GM19324 (cell line): ENCODE measurements around the gene LYRM4.
"Not testable (repeated sequence)": the region's sequence is repeated elsewhere in the genome, so short reads cannot be mapped to it uniquely, and the experiment has no call there.

Experiments used
- ATAC-seq: cut with Tn5 transposase; IDR thresholded peaks from one replicate; pipeline ENCODE4 v1.9.1; 2021; ENCODE audit warnings: mild to moderate bottlenecking, moderate library complexity; ENCODE audit not compliant: unreplicated experiment, low FRiP score

Gene LYRM4

DNA sequence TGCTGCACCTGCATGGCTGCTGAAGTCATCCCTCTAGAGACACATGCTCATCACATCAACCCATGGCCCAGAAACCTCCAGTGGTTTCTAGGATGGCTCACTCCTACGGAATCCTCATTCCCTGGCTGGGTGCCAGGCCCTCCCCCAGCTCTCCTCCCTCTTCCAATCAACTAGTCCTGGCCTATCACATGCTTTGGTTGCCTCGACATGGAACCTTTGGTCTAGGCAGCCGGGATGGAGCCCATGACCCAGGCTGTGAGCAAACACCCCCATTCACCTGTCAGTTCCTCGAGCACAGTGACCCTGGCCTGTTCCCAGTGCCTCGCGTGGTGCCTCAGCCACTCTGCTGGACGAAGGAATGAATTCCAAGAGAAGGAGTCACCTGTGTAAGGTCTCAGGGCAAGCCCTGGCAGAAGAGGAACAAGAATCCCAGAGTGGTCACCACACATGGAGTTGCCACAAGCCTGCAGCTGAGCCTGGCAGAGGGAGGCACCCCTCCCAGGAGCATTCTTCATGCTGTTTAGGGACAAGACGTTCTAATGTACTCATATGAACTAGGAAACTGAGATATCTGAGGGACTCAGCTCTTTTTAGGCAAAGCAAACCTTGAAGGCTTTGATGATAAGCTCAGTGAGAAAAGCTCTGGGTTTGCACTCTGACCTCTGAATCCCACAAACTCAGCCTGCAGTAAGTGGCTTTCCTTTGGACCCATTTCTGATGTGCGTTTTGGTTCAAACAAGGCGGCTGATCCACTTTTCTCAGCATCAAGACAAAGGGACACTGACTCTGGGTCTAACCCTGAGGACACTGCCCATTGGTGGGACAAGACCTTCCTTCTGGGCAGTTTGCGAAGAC is 135.4 kb downstream of the LYRM4 start:
- no peak for ATAC-seq

DNA sequence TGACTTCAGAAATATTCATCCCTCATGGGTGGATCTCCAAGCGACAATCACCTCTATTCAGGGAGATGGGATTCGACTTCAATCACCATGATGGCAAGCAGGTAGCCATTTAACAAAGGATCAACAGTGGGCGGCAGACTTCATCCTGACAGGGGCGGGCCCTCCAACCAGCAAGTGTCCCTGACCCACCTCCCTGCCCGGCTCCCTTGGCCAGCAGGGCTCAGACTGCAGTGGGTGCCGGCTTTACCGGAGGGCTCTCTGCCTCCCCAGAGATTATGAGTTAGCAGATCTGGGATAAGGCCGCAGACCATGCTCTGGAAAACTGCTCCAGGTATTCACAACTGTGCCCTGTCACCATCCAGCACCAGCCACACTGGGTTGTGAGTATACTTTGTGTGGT is 136.2 kb downstream of the LYRM4 start:
- ATAC-seq, result no peak

DNA sequence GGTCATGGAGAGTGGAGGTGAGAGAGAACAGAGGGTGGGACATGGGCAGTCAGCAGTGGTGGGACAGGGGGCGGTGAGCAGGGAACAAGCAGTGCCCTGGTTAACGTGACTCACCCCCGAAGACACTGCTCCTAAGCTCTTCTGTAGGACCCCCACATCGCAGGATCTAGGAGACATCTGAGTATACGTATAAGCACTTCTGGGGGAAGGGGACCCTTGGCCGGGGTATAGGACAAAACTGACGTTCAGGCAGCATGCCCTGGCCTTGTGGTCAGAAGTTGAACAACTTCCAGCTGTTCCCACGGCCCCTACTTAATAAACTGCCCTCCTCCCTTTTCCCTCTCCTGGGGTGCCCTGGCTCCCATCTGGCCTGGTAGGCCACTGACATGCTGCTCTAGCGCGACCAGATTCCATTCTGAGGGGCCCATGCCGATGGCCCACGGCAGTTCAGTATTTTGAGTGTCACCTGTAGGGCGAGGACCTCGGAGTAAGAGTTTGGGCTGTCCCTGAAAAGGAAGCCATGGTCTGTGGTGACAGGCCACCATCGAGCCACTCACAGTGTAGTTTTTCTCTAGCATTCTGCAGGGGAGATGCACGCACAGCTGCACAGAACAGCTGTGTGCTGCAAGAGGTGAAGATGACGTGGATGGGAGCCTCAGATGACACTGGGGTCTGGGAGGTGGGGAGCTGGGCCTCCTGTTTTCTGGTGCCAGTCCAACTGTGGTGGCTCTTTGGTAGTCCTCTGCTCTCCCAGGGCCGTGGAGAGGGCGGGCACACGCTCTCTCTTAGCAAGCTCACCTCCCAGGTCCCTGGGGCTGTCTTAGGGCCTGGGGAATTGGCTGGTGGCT is 137.2 kb downstream of the LYRM4 start:
- no peak for ATAC-seq

DNA sequence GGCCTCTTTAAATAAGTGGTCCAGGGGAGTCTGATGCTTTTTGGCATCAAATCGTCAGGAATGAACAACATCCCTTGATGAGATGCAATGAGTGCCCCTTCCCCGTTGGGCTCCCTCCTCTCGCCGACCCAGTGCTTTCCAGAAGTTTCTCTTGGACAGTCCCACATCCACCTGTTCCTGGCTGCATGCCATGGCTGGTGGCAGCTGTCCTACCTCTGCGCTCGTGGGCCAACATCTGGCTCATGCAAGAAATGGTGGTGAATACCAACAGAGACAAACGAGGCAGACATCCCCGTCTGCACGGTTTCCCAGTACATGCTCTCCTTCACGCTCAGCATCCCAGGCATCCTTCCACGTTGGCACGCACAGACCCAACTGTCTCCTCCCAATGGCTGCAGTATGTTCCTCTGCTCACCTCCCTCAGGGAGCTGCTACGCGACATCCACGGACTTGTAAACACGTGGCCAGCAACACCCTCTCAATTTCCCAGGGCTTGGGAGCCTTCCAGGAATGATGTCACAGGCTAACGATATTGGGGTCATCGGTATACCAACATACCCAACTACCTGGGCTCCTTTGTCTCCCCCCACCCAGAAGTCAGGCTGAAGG is 138.1 kb downstream of the LYRM4 start:
- ATAC-seq, result no peak

DNA sequence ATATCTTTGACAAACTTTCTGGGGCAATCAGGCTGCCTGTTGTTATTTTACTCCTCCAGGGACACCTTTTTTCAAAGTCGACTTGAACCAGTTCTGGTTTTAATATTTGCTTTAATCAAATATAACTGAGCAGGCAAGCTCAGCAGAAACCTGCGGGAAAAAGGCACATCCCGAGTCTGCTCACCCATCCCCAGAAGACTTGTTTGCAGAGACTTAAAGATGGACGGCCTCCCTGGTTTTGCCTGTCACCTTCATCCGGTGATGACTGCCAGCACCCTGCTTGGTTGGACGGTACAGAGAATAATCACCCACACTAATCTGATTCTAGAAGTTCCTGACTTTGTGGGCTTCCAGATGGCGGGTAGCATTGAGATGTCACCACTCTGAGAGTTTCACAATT is 138.8 kb downstream of the LYRM4 start:
- no peak for ATAC-seq

DNA sequence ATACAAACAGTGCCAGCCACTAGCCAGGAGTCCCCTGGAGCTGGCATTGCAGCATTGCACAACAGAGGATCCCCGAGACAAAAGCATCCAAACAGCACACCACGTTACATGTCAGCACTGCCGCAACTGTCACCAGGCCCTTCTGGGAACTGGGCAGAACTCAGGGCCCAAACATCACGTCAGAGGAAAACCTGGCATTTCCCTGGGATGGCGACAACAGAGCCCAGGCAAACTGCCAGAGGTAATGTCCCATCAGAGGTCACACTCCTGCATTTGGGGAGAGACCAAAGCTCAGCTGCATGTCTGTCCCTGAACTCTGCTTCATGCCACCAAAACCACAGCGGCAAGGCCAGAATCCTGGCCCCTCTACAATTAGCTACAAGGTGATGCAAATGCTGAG is 139.3 kb downstream of the LYRM4 start:
- ATAC-seq, result no peak

DNA sequence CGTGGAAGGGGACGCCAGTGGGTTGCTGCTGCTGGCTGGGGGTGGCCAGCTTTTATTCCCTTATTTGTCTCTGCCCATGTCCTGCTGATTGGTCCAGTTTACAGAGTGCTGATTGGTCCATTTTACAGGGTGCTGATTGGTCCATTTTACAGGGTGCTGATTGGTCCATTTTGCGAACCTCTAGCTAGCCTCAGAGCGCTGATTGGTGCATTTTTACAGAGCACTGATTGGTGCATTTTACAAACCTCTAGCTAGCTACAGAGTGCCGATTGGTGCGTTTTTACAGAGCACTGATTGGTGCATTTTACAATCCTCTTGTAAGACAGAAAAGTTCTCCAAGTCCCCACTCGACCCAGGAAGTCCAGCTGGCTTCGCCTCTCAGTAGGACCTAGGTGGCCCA is 140.2 kb downstream of the LYRM4 start:
- not testable (repeated sequence) for ATAC-seq

DNA sequence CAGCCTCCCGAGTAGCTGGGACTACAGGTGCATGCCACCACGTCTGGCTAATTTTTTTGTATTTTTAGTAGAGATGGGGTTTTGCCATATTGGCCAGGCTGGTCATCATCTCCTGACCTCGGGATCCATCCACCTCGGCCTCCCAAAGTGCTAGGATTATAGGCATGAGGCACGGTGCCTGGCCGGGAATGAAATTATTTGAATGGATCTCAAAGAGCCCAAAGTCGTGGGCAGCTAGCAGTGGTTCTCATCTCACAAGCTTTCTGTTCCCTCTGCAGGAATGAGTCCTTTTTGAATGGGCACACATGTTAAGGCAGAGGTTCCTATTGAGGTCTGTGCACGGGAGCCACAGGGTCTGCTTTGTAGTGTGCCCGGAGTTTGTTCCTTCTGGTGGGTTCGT is 140.7 kb downstream of the LYRM4 start:
- no peak for ATAC-seq

DNA sequence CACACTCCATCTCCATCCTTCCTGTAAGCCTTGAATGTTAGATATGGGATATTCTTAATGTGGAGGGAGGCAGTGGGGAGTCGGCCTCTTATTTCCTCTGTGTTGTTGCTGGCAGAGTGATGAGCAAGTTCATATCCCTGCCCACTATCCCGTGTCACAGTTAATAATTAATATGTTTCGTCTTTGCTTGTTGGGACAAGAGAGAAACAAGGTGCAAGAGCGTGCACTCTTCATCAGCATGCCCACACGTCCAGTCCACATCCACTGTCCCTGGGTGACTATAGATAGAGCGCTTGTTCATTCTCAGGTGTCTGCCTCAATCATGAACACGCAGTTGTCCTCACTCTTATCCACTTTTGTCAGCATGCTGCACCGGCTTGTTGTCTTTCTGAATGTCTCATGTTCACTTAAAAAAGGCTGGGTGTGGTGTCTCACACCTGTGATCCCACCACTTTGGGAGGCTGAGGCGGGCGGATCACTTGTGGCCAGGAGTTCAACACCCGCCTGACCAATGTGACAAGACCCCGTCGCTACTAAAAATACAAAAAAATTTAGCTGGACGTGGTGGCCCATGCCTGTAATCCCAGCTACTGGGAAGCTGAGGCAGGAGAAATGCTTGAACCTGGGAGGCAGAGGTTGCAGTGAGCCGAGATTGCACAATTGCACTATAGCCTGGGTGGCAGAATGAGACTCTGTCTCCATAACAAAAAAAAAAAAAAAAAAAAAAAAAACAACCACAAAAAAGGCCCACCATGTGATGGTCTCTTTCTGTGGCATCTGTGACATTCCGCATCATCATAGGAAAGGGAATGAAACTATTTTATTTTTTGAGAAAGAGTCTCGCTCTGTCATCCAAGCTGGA is 141.4 kb downstream of the LYRM4 start:
- no peak for ATAC-seq

DNA sequence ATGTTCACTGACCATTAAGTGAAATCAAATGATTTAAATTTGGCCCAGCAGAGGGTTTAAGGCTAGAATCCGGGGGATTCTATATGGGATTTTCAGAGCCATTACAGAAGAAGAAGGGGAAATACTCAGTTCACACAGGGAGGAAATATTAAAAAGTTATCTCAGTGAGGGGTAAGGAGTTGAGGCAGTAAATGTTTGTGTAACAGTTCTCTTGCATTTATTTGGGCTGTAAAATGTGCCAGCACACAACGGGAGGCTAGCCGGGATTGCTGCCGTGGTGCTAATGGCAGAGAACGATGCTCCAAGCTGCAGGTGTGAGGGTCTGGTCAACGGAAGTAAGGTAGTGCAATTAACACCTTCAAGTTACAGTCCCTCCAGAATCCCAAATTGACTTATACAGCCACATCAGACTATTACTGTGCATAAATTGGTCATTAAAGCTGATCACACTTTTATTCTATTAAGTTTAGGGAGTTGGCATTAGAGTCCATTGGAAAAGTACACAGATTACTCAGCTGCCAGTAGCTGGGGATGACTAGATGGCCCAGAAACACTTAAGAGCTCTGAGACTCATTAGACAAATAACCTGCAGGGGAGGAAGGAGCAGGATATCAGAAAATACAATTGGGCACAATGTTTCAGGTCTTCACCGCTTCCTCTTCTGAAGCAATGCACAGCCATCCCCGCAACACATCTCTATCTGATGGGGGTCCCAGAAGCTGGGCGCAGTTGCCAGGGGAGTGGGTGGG is 144.3 kb downstream of the LYRM4 start:
- no peak for ATAC-seq

DNA sequence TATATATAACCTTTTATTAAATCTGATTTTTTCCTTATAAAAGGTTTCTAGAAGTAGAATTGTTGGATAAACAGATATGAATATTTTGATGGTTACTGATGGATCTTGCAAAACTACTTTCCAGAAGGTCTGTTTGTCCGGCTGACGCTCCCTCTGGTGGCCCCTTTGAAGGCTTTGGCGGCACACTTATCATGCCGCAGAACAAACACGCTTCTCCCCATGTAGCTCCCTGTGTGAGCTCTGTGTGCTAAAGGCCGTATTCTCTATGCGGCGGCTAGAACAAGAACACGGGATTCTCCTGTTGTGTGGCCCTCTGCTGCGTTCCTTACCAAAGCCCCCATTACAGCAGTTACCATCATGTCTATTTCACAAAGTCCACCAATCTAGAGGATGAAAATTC is 145.6 kb downstream of the LYRM4 start:
- ATAC-seq, result no peak

DNA sequence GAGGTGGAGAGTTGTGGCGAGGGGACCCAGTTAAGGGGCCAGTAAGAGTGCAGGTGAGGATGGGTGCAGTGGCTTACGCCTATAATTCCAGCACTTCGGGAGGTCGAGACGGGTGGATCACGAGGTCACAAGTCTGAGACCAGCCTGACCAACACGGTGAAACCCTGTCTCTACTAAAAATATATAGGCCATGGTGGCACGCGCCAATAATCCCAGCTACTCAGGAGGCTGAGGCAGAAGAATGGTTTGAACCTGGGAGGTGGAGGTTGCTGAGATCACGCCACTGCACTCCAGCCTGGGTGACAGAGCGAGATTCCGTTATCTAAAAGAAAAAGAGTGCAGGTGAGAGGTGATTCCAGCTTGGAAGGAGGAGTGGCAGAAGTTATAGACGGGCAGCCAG is 147.7 kb downstream of the LYRM4 start:
- no peak for ATAC-seq

DNA sequence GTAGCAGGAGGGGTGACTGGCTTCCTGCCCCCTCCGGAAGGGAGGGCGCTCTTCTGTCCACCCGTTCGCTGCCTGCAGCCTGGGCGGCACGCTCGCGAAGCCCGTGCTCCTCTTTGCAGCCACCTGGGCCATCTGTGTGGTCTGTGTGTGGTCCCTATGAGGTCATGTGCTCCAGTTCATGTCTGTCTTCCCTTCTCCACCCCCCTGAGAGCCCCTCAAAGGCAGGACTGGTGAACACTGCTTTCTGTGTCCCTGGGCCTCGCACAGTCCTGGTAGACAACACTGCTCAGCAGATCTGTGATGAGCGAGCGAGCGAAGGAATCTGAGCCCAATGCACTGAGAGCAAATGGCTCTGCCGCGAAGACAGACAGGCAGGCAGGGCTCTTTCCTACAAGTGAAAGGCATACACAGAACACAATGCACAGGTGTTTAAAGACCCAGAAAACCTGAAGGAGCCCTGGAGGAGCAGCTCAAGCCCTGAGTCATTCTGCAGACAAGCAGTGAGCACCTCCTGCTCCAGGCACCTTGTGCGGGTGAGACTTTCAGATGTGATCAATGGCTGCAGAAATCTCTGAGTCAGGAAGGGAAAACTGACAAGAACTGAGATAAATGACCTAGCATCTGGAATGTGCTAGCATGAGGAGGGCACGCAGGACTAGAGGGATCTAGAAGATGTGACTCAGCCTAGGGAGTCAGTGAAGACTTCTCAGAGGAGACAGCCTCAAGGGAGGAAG is 148.5 kb downstream of the LYRM4 start:
- ATAC-seq, result no peak

DNA sequence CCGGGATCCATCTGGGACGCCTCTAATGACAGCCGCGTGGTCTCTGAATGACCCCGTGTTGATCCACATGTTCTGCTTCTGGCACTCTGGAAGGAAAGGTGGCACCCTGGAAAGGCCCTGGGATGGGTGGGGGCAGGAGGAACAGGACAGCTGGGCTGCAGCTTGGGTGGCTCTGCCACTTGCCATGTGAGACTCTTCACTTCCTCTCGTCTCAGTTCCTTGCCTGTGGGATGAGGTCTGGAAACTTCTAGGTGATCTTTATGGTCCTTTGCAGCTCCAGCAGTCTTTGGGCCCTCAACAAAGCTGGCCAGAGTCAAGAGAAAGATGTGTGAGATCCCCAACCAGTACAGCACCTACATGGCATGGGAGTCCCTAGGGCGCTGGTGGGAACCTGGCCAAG is 149.1 kb downstream of the LYRM4 start:
- ATAC-seq, result no peak

DNA sequence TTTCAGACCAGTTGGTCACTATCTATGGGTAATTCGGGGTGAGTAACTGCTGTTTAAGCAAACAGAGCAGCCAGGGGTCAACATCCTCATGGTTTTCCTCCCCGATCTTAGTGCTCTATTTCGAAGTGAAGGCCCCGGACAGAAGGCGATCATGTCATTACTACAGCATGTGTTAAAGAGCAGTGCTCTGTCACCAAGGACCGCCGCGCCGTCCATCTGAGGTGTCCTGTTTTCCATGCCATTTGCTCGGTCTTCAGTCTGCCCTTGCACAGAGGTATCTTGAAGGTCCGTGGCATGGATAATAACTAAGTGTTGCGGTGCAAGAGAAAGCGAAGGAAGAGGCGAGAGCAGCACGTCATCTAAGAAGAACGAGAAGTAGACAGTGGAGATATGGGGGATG is 150.5 kb downstream of the LYRM4 start:
- ATAC-seq, result no peak

DNA sequence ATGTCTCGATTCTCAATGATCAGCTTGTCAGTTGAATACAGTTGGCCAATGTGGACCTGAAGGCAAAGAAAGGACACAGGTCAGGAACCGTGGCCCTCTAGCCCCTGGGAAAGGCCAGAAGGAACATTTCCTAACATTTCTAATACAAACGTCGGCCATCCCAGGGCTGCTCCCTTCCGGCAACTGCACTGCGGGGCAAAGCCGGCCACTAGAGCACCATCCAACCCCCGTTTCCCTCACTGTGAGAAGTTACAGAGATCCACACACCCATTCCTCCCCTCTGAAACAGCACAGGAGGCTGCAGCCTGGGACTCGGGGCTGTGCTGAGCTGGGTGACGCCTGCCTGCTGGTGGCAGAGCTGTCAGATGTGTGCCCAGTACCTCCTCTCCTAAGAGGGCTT is 151.3 kb downstream of the LYRM4 start:
- no peak for ATAC-seq

DNA sequence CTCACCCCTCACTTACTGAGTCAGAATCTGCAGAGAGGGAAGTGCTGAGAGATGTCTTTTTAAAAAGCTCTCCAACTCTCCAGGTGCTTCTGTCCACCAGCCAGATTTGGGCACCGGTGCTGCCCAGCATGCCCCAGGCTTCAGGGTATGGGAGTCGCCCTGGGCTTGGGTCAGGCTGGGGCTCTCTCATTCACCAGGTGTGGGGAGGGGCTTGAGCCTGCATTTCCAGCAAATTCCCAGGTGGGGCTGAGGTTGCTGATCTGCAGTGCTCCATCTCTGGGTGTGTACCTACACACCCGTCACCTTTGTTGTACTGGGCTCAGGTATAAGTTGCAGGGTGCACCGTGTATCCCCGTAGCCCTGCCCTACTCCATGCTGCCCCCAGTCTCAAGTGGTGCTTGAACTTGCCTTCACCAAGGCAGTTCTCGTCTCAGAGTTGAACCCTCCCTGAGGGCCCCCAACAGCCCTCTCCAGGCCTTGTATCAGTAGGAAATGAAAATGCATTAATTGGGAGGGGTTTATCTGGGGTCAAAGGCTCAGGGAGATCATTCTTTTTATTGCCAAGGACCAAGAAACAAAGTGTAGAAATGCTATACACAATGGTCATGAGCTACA is 152.1 kb downstream of the LYRM4 start:
- no peak for ATAC-seq

DNA sequence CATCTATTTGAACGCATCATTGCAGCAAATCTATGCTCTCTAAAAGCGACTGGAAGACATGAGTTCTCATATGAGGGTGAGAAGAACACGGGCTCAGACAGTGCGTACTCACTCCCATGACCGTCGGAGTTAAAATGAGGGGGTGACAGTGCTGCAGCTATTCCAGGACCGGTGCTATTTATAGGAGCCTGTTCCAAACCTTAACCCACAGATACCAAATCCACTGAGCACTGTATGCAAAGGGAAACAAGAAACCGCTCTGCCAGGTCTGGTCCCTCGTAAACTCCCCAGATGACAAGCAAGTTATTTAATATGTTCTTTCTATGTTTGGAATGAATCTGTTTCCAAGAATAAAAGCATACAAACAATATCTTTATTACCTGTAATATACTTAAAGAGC is 152.7 kb downstream of the LYRM4 start:
- ATAC-seq, result no peak

DNA sequence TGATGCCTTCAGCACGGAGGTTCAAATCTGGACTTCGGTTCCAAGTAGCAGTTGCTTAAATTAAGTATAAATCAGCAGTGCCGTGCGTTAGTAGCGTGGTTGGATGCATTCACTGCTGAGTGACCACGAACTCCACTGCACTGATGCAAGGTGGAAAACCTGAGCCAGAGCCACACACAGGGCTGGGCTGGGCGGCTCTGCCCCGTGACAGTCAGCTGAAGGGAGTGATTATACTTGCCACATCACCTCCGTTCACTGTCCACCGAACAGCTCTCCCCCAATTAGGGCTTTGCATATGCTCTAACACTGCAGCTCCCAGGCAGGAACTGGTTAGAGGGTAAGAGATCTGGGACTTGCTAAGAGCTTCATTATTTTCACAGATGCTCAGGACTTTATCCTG is 153.4 kb downstream of the LYRM4 start:
- no peak for ATAC-seq
